ENCODE measurements around the gene RNF215. TPM values are rescaled to one million over a fixed set of nuclear protein-coding genes. Genes with fewer than 3 reads are reported as not detected.
"Not testable (repeated sequence)": the region's sequence is repeated elsewhere in the genome, so short reads cannot be mapped to it uniquely, and the experiment has no call there.

RNF215 gene
- total and polyA plus RNA-seq, 3 donors from 2014 or later = 18.2 to 24.6 (median 20.9) TPM

- H3K27ac ChIP-seq = no peak overlapping the region
- no peak overlapping the region for H3K4me3 ChIP-seq
- no peaks in the 10 kb centered on the region for H3K36me3 ChIP-seq (ENCODE audit: low read depth, missing control alignments)
- no peaks in the 10 kb centered on the region for H3K9me3 ChIP-seq
- DNase-seq = no peak
- peaks cover 12% of the 10 kb centered on the region for H3K4me1 ChIP-seq
- H3K27me3 ChIP-seq = no peaks in the 10 kb centered on the region
- no peak for TF ChIP-seq CTCF (IDR thresholded peaks at IDR 0.05)
- TF ChIP-seq POLR2A (IDR thresholded peaks at IDR 0.05) = no peak
- intact Hi-C loops (cut with DNase I; ENCODE audit: low total_unique reads) = no loop called here
- WGBS, 2 donors = 60 to 68% methylated on average over 5 of the region's 5 CpGs
Observed at GRCh38 chr22:30402028-30402765, 15.0 kb upstream of the RNF215 start.

DNA sequence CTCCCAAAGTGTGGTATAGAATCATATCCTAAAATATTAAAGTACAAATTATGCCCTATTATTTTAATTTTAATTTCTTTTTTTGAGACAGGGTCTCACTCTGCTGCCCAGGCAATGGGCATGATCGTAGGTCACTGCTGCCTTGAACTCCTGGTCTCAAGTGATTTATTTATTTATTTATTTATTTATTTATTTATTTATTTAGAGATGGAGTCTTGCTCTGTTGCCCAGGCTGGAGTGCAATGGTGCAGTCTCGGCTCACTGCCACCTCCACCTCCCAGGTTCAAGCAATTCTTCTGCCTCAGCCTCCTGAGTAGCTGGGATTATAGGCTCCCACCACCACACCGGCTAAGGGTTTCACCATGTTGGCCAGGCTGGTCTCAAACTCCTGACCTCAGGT, 13.8 kb upstream of the RNF215 start:
- 90 to 100% methylated on average over 3 of the region's 3 CpGs for WGBS, 2 donors
- peaks cover 20% of the 10 kb centered on the region for H3K4me1 ChIP-seq
- H3K4me3 ChIP-seq; intact Hi-C loops (cut with DNase I; ENCODE audit: low total_unique reads); H3K36me3 ChIP-seq (ENCODE audit: low read depth, missing control alignments); H3K27me3 ChIP-seq; H3K9me3 ChIP-seq; DNase-seq; H3K27ac ChIP-seq: not testable (repeated sequence)

- 70 to 87% methylated on average over 1 of the region's 1 CpG for WGBS, 2 donors
- DNase-seq = no peak
Observed at GRCh38 chr22:30400159-30400558, 12.9 kb upstream of the RNF215 start.

DNA sequence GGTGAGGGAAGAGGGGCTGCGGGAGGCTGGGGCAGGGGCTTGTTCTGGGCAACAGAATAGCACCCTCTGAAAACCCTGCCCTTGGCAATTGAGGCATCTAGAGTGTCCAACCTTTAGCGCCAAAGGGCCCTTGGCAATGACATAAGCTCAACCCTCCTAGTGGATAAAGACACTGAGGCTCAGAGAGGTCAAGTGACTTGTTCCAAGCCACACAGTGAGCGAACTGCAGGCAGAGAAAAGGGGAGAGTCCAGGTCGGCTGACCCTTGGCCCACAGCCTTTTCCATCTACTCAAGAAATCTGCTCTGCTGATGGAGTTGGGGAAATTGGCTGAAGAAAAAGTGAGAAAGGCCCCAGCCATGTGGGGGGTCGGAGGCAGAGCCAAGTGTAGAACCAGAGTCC, 12.5 kb upstream of the RNF215 start:
- no peak for DNase-seq
- Histone ChIP-seq H3K36me3 (ENCODE audit: low read depth, missing control alignments) (no peaks in the 10 kb centered on the region), H3K4me3 (no peak overlapping the region), H3K4me1 (peaks cover 20% of the 10 kb centered on the region), H3K27ac (no peak overlapping the region), H3K9me3 (no peaks in the 10 kb centered on the region), H3K27me3 (no peaks in the 10 kb centered on the region)
- TF ChIP-seq POLR2A (IDR thresholded peaks at IDR 0.05) (no peak), CTCF (IDR thresholded peaks at IDR 0.05) (no peak)
- intact Hi-C loops (cut with DNase I; ENCODE audit: low total_unique reads) = no loop called here
- WGBS, 2 donors = 85 to 92% methylated on average over 4 to 5 of the region's 5 CpGs

More at GRCh38 chr22:30400159-30400558, 12.9 kb upstream of the RNF215 start:
- Histone ChIP-seq H3K27me3 (no peaks in the 10 kb centered on the region), H3K4me3 (no peak overlapping the region), H3K4me1 (peaks cover 20% of the 10 kb centered on the region), H3K36me3 (ENCODE audit: low read depth, missing control alignments) (no peaks in the 10 kb centered on the region), H3K27ac (no peak overlapping the region), H3K9me3 (no peaks in the 10 kb centered on the region)
- intact Hi-C loops (cut with DNase I; ENCODE audit: low total_unique reads) = no loop called here
- TF ChIP-seq POLR2A (IDR thresholded peaks at IDR 0.05) (no peak), CTCF (IDR thresholded peaks at IDR 0.05) (no peak)

GRCh38 chr22:30398685-30399680, 11.8 kb upstream of the RNF215 start:
- TF ChIP-seq CTCF (IDR thresholded peaks at IDR 0.05) (no peak), POLR2A (IDR thresholded peaks at IDR 0.05) (no peak)
- Histone ChIP-seq H3K27me3 (no peaks in the 10 kb centered on the region), H3K4me1 (peaks cover 20% of the 10 kb centered on the region), H3K36me3 (ENCODE audit: low read depth, missing control alignments) (no peaks in the 10 kb centered on the region), H3K4me3 (no peak overlapping the region), H3K27ac (no peak overlapping the region), H3K9me3 (no peaks in the 10 kb centered on the region)
- 53 to 56% methylated on average over 23 to 25 of the region's 25 CpGs for WGBS, 2 donors
- intact Hi-C loops (cut with DNase I; ENCODE audit: low total_unique reads) = no loop called here
- no peak for DNase-seq
